Psoas muscle (tissue), 8 donors: ENCODE data around the gene CSTA. TPM values are rescaled to one million over a fixed set of nuclear protein-coding genes. Genes with fewer than 3 reads are reported as not detected.

Source experiments
- ATAC-seq, 4 donors: fragments of 200-7000 bp; cut with Tn5 transposase; one replicate each; pipeline ENCODE4 v1.9.1; 2020; ENCODE audit warnings: moderate library complexity in 3 of 4, mild to moderate bottlenecking in 2 of 4
- DNase-seq, 2 donors: peaks; one replicate each; pipeline ENCODE4 v3.0.0-alpha.2; 2020
- H3K27ac ChIP-seq: fragments of 200-600 bp; one replicate; pipeline ENCODE4 v1.8.0; 2022
- H3K27me3 ChIP-seq, 3 donors: fragments of 200-600 bp in 1 of 3; one replicate each; pipeline versions ENCODE4 v1.6.1 to v1.8.0; 2013 to 2022; ENCODE audit warnings: low read length in 2 of 3, mild to moderate bottlenecking in 2 of 3, moderate library complexity in 1 of 3; ENCODE audit not compliant: insufficient read depth in 3 of 3
- H3K36me3 ChIP-seq, 2 donors: fragments of 200-600 bp in 1 of 2; one replicate each; pipeline versions ENCODE4 v1.6.1 to v1.8.0; 2013 to 2022; ENCODE audit warnings: low read depth in 1 of 2, mild to moderate bottlenecking in 1 of 2, moderate library complexity in 1 of 2; ENCODE audit not compliant: insufficient read depth in 1 of 2
- H3K4me1 ChIP-seq: fragments of 200-600 bp; one replicate; pipeline ENCODE4 v1.8.0; 2022
- H3K4me3 ChIP-seq: fragments of 200-600 bp; one replicate; pipeline ENCODE4 v1.8.0; 2022; ENCODE audit warnings: mild to moderate bottlenecking
- H3K9me3 ChIP-seq: fragments of 200-600 bp; one replicate; pipeline ENCODE4 v1.8.0; 2022
- CTCF ChIP-seq: fragments of 200-600 bp; IDR thresholded peaks from one replicate; pipeline ENCODE4 v1.8.0; 2022; ENCODE audit warnings: antibody characterized with exemption
- WGBS, 3 donors: extraction: QIAGEN DNeasy Blood & Tissue Kit; methylation state at CpG; one replicate each; pipeline versions ENCODE4 v1.1.6 to v1.1.7; 2013; 5-methylcytosine and 5-hydroxymethylcytosine counted together
- intact Hi-C, 2 donors: fragments of 100-400 bp; cut with DNase I; formaldehyde crosslinking; loops; one replicate each; pipeline versions ENCODE4 v1.11.0 to v1.14.2; 2022
- polyA plus RNA-seq, 3 donors: library from polyadenylated mRNA; stranded (reverse); fragments of 200-250 nt; gene quantifications; one replicate each; pipeline ENCODE4 v1.2.3, GENCODE V29; 2013
- total RNA-seq, 4 donors: library from RNA; stranded (reverse); fragmentation: NEBNext Ultra II Directional in 2 of 4; extraction: Animal tissue kit (Norgen Biotek cat#: 25700) in 2 of 4; gene quantifications; one replicate each; pipeline versions ENCODE4 v1.2.1 to v1.2.4, GENCODE V29; 2021 to 2023
- donor health status: healthy with polysubstance abuse.
- donor health status: DM: no; HTN: no; CAD: no; lungs with moderate emphysema.
- donor health status: Bipolar disorder and iron deficiency.
- donor health status: healthy.
- donor health status: DM: yes; HTN: yes; CAD: no.
- donor health status: DM: no; HTN: no; CAD: no.
- donor health status: DM: no; HTN: no; CAD: no.
- donor health status: DM: yes; HTN: yes; CAD: no.

CSTA gene
- total and polyA plus RNA-seq, 7 donors = 0.40 to 3.3 (median 0.83) TPM

GRCh38 chr3:122299872-122300460 is 25.1 kb upstream of the CSTA start:
- H3K4me3 ChIP-seq = no peak overlapping the region
- intact Hi-C loops = no loop called here
- WGBS, 3 donors = 78 to 85% (median 84%) methylated on average over 12 of the region's 12 CpGs
- H3K27me3 ChIP-seq = no peaks in the 10 kb centered on the region
- no peak for ATAC-seq
- no peaks in the 10 kb centered on the region for H3K4me1 ChIP-seq
- H3K9me3 ChIP-seq = peaks cover 8% of the 10 kb centered on the region
- no peaks in the 10 kb centered on the region for H3K36me3 ChIP-seq
- no peak for DNase-seq
- H3K27ac ChIP-seq = no peak overlapping the region
- TF ChIP-seq CTCF = peak; percentile 21

GRCh38 chr3:122301063-122301462 is 24.0 kb upstream of the CSTA start:
- H3K9me3 ChIP-seq = peaks cover 8% of the 10 kb centered on the region
- ATAC-seq (no peak), DNase-seq (no peak)
- no peak overlapping the region for H3K27ac ChIP-seq
- H3K27me3 ChIP-seq = no peaks in the 10 kb centered on the region
- TF ChIP-seq CTCF = no peak
- H3K4me3 ChIP-seq = no peak overlapping the region
- no peaks in the 10 kb centered on the region for H3K36me3 ChIP-seq
- intact Hi-C loops = no loop called here
- H3K4me1 ChIP-seq = no peaks in the 10 kb centered on the region

- Histone ChIP-seq H3K4me1 (no peaks in the 10 kb centered on the region), H3K9me3 (no peaks in the 10 kb centered on the region), H3K27me3 (no peaks in the 10 kb centered on the region), H3K27ac (no peak overlapping the region), H3K4me3 (no peak overlapping the region), H3K36me3 (no peaks in the 10 kb centered on the region)
- no peak for DNase-seq
- ATAC-seq = no peak
- intact Hi-C loops = no loop called here
- 15 to 22% (median 21%) methylated on average over 3 of the region's 3 CpGs for WGBS, 3 donors
- TF ChIP-seq CTCF = no peak
These were observed 19.0 kb upstream of the CSTA start for GRCh38 chr3:122305818-122306621.

- DNase-seq (no peak), ATAC-seq (no peak)
- intact Hi-C loops = no loop called here
- no peaks in the 10 kb centered on the region for H3K9me3 ChIP-seq
- WGBS, 3 donors = 37 to 51% (median 41%) methylated on average over 2 of the region's 2 CpGs
- H3K27me3 ChIP-seq = no peaks in the 10 kb centered on the region
- H3K27ac ChIP-seq = no peak overlapping the region
- no peaks in the 10 kb centered on the region for H3K36me3 ChIP-seq
- no peak overlapping the region for H3K4me3 ChIP-seq
- no peak for TF ChIP-seq CTCF
- H3K4me1 ChIP-seq = no peaks in the 10 kb centered on the region
These were observed 18.5 kb upstream of the CSTA start for GRCh38 chr3:122306622-122306953.
